GM19463 (cell line): Measurements from ENCODE around the gene CNNM4.
"Not testable (repeated sequence)": the region's sequence is repeated elsewhere in the genome, so short reads cannot be mapped to it uniquely, and the experiment has no call there.

Experiments
- ATAC-seq: cut with Tn5 transposase; IDR thresholded peaks from one replicate; pipeline ENCODE4 v1.9.1; 2021; ENCODE audit warnings: mild to moderate bottlenecking, moderate library complexity; ENCODE audit not compliant: unreplicated experiment

Gene CNNM4

GRCh38 chr2:96789245-96789617 lies 28.5 kb downstream of the CNNM4 start:
- ATAC-seq: no peak

- ATAC-seq: no peak
Measured at GRCh38 chr2:96792772-96793749, 32.4 kb downstream of the CNNM4 start.

GRCh38 chr2:96795076-96795475 lies 34.4 kb downstream of the CNNM4 start:
- no peak for ATAC-seq

- ATAC-seq: not testable (repeated sequence)
Measured at GRCh38 chr2:96796497-96796896, 35.8 kb downstream of the CNNM4 start.

- no peak for ATAC-seq
Measured at GRCh38 chr2:96797066-96797625, 36.4 kb downstream of the CNNM4 start.

GRCh38 chr2:96798733-96799622 lies 38.3 kb downstream of the CNNM4 start:
- ATAC-seq: no peak

- ATAC-seq: no peak
Measured at GRCh38 chr2:96799623-96799935, 38.9 kb downstream of the CNNM4 start.

- ATAC-seq: peak; percentile 22
Measured at GRCh38 chr2:96800061-96801004, 39.6 kb downstream of the CNNM4 start.

- peak; percentile 94 for ATAC-seq
Measured at GRCh38 chr2:96801005-96801785, 40.5 kb downstream of the CNNM4 start.

- ATAC-seq: peak; percentile 36
Measured at GRCh38 chr2:96801786-96802595, 41.3 kb downstream of the CNNM4 start.

- no peak for ATAC-seq
Measured at GRCh38 chr2:96802721-96803120, 42.0 kb downstream of the CNNM4 start.

GRCh38 chr2:96804986-96805385 lies 44.3 kb downstream of the CNNM4 start:
- ATAC-seq: no peak

- ATAC-seq: not testable (repeated sequence)
Measured at GRCh38 chr2:96805946-96806345, 45.2 kb downstream of the CNNM4 start.

- ATAC-seq: peak; percentile 69
Measured at GRCh38 chr2:96806468-96807126, 45.9 kb downstream of the CNNM4 start.

GRCh38 chr2:96807127-96807471 lies 46.4 kb downstream of the CNNM4 start:
- ATAC-seq: peak; percentile 5

- no peak for ATAC-seq
Measured at GRCh38 chr2:96808176-96808837, 47.6 kb downstream of the CNNM4 start.

- no peak for ATAC-seq
Measured at GRCh38 chr2:96809216-96809882, 48.6 kb downstream of the CNNM4 start.
